Caco-2 (cell line): ENCODE results near the gene ROPN1L. TPM values are rescaled to one million over a fixed set of nuclear protein-coding genes. Genes with fewer than 3 reads are reported as not detected.

Source experiments
- BruUV-seq: library from RNA; stranded (reverse); fragments of 400-500 nt; replicated peaks from 2 replicates; lab custom pipeline; 2021; lab: Mats Ljungman, UMichigan
- CTCF ChIA-PET: fragments of 300-600 bp; sonication (Branson Sonifier 250); formaldehyde crosslinking; loops from one replicate; lab custom pipeline; 2022; ENCODE audit warnings: antibody characterized with exemption; lab: Charles Lee
- POLR2A ChIA-PET: fragments of 300-600 bp; sonication (Branson Sonifier 250); formaldehyde crosslinking; loops from one replicate; lab custom pipeline; 2022; ENCODE audit warnings: antibody characterized with exemption; lab: Charles Lee
- DNase-seq, 2 experiments: peaks; one replicate each; pipeline versions ENCODE4 v3.0.0 to v3.0.0-alpha.2; 2020 to 2022
- H3K27me3 ChIP-seq: replicated peaks from 2 replicates; pipeline ENCODE4 v1.6.0; 2011; ENCODE audit warnings: low read length; ENCODE audit not compliant: control insufficient read depth, insufficient read depth
- H3K36me3 ChIP-seq: 2 replicates; pipeline ENCODE4 v1.5.1; 2011; ENCODE audit warnings: low read length; ENCODE audit not compliant: control insufficient read depth, insufficient read depth
- H3K4me1 ChIP-seq: fragments of 250-450 bp; sonication (Bioruptor Pico); 2 replicates; pipeline ENCODE4 v1.5.1; 2020; ENCODE audit warnings: mild to moderate bottlenecking
- H3K4me3 ChIP-seq: 2 replicates; pipeline ENCODE4 v1.5.1; 2011; ENCODE audit warnings: low read depth, mild to moderate bottlenecking, control low read depth, low read length
- H3K9me3 ChIP-seq: fragments of 250-450 bp; sonication (Bioruptor Pico); 2 replicates; pipeline ENCODE4 v1.5.1; 2020; ENCODE audit warnings: mild to moderate bottlenecking, moderate library complexity
- H3K27ac Mint-ChIP-seq: one replicate; pipeline ENCODE4 v1.8.0; 2022; ENCODE audit warnings: mixed read lengths; ENCODE audit not compliant: unreplicated experiment
- H3K27me3 Mint-ChIP-seq: one replicate; pipeline ENCODE4 v1.8.0; 2022; ENCODE audit warnings: mixed read lengths; ENCODE audit not compliant: insufficient read depth, unreplicated experiment
- H3K36me3 Mint-ChIP-seq: one replicate; pipeline ENCODE4 v1.8.0; 2022; ENCODE audit warnings: mild to moderate bottlenecking, mixed read lengths; ENCODE audit not compliant: insufficient read depth, unreplicated experiment
- H3K4me1 Mint-ChIP-seq: one replicate; pipeline ENCODE4 v1.8.0; 2022; ENCODE audit warnings: low read depth, mixed read lengths; ENCODE audit not compliant: unreplicated experiment
- H3K4me3 Mint-ChIP-seq: one replicate; pipeline ENCODE4 v1.8.0; 2022; ENCODE audit warnings: mild to moderate bottlenecking, moderate library complexity, mixed read lengths; ENCODE audit not compliant: unreplicated experiment
- H3K9me3 Mint-ChIP-seq: one replicate; pipeline ENCODE4 v1.8.0; 2022; ENCODE audit warnings: mixed read lengths; ENCODE audit not compliant: unreplicated experiment
- CTCF ChIP-seq, 2 experiments: fragments of 200-600 bp in 1 of 2; IDR thresholded peaks; 1 replicate in 1 of 2; 2 replicates in 1 of 2; pipeline versions ENCODE4 v1.5.1 to v1.8.0; 2011 to 2022; ENCODE audit warnings: antibody characterized with exemption in 1 of 2, control low read depth in 1 of 2, inconsistent platforms in 1 of 2, low read depth in 1 of 2, low read length in 1 of 2, mild to moderate bottlenecking in 1 of 2, moderate library complexity in 1 of 2; ENCODE audit not compliant: insufficient read depth in 1 of 2, severe bottlenecking in 1 of 2, unreplicated experiment in 1 of 2
- intact Hi-C: fragments of 100-400 bp; cut with micrococcal nuclease; formaldehyde crosslinking; loops from one replicate; pipeline ENCODE4 v1.10.0; 2022; ENCODE audit not compliant: unreplicated experiment
- total RNA-seq: library from RNA; stranded (reverse); gene quantifications from 2 replicates; pipeline ENCODE4 v1.2.3, GENCODE V29; 2022

ROPN1L gene
- total RNA-seq, 1 experiment from 2014 or later = 0.48 TPM

- POLR2A ChIA-PET = no interaction called here
- Mint-ChIP-seq H3K27me3 (no peaks in the 10 kb centered on the region), H3K9me3 (no peaks in the 10 kb centered on the region), H3K36me3 (peaks cover 89% of the 10 kb centered on the region), H3K4me1 (peaks cover 6% of the 10 kb centered on the region), H3K4me3 (no peak overlapping the region), H3K27ac (no peak overlapping the region)
- Histone ChIP-seq H3K4me3 (no peak overlapping the region), H3K4me1 (no peaks in the 10 kb centered on the region), H3K27me3 (no peaks in the 10 kb centered on the region), H3K36me3 (peaks cover 12% of the 10 kb centered on the region), H3K9me3 (no peaks in the 10 kb centered on the region)
- CTCF ChIA-PET = no interaction called here
- no TSS peak for BruUV-seq
- DNase-seq = no peak
- TF ChIP-seq CTCF (IDR thresholded peaks at IDR 0.05; ENCODE audit: insufficient read depth in 1 of 2, low read depth in 1 of 2, low read length in 1 of 2, severe bottlenecking in 1 of 2, unreplicated experiment in 1 of 2) = no peak
- intact Hi-C loops = no loop called here
Measured at GRCh38 chr5:10427978-10428377, 13.7 kb upstream of the ROPN1L start.

GRCh38 chr5:10431415-10431814, 10.3 kb upstream of the ROPN1L start:
- Mint-ChIP-seq H3K9me3 (no peaks in the 10 kb centered on the region), H3K27me3 (no peaks in the 10 kb centered on the region), H3K4me3 (no peak overlapping the region), H3K4me1 (peaks cover 6% of the 10 kb centered on the region), H3K27ac (no peak overlapping the region), H3K36me3 (peaks cover 68% of the 10 kb centered on the region)
- Histone ChIP-seq H3K4me1 (no peaks in the 10 kb centered on the region), H3K4me3 (no peak overlapping the region), H3K9me3 (no peaks in the 10 kb centered on the region), H3K27me3 (no peaks in the 10 kb centered on the region), H3K36me3 (peaks cover 14% of the 10 kb centered on the region)
- TF ChIP-seq CTCF (IDR thresholded peaks at IDR 0.05; ENCODE audit: insufficient read depth in 1 of 2, low read depth in 1 of 2, low read length in 1 of 2, severe bottlenecking in 1 of 2, unreplicated experiment in 1 of 2) = no peak
- POLR2A ChIA-PET = no interaction called here
- BruUV-seq = no TSS peak
- intact Hi-C loops = no loop called here
- DNase-seq = no peak
- CTCF ChIA-PET = no interaction called here

- BruUV-seq = no TSS peak
- H3K4me3 Mint-ChIP-seq = no peak overlapping the region
- ChIA-PET POLR2A (no interaction called here), CTCF (no interaction called here)
- Histone ChIP-seq H3K4me3 (no peak overlapping the region), H3K9me3 (no peaks in the 10 kb centered on the region), H3K36me3 (peaks cover 14% of the 10 kb centered on the region), H3K4me1 (no peaks in the 10 kb centered on the region), H3K27me3 (no peaks in the 10 kb centered on the region)
- no peaks in the 10 kb centered on the region for H3K9me3 Mint-ChIP-seq
- peaks cover 59% of the 10 kb centered on the region for H3K36me3 Mint-ChIP-seq
- intact Hi-C loops = no loop called here
- no peaks in the 10 kb centered on the region for H3K27me3 Mint-ChIP-seq
- no peak for TF ChIP-seq CTCF (IDR thresholded peaks at IDR 0.05; ENCODE audit: insufficient read depth in 1 of 2, low read depth in 1 of 2, low read length in 1 of 2, severe bottlenecking in 1 of 2, unreplicated experiment in 1 of 2)
- no peak for DNase-seq
- peaks cover 6% of the 10 kb centered on the region for H3K4me1 Mint-ChIP-seq
- no peak overlapping the region for H3K27ac Mint-ChIP-seq
Measured at GRCh38 chr5:10432059-10433008, 9.3 kb upstream of the ROPN1L start.
